HCT116 (cell line): ENCODE results near the gene ZBTB17.

Experiments used
- EGR1 ChIP-seq: IDR thresholded peaks from 2 replicates; pipeline ENCODE4 v1.6.1; 2012; ENCODE audit warnings: low read depth
- POLR2A ChIP-seq: IDR thresholded peaks from 2 replicates; pipeline ENCODE4 v1.7.0; 2011; ENCODE audit warnings: borderline replicate concordance; ENCODE audit not compliant: insufficient read depth, insufficient read length; ENCODE audit errors: extremely low read depth
- SP1 ChIP-seq: IDR thresholded peaks from 2 replicates; pipeline ENCODE4 v1.6.1; 2012; ENCODE audit warnings: low read depth
- ZNF274 ChIP-seq: fragments of 200-500 bp; sonication (Bioruptor generic); IDR thresholded peaks from 2 replicates; pipeline ENCODE4 v1.6.1; 2014; ENCODE audit warnings: mild to moderate bottlenecking, low read depth, low read length, inconsistent platforms
- TF ChIP-seq, protein P1 (sequence below), 3 experiments: fragments of 200-600 bp in 1 of 3; sonication (generic) in 1 of 3; IDR thresholded peaks in 2 of 3; conservative IDR thresholded peaks in 1 of 3; 2 replicates each; pipeline ENCODE4 v1.5.1; 2012 to 2017; ENCODE audit warnings: low read depth in 2 of 3, low read length in 2 of 3, antibody characterized with exemption in 1 of 3, borderline replicate concordance in 1 of 3, control low read depth in 1 of 3, mild to moderate bottlenecking in 1 of 3, mixed read lengths in 1 of 3, mixed run types in 1 of 3, moderate library complexity in 1 of 3; ENCODE audit not compliant: insufficient read depth in 1 of 3

DNA sequence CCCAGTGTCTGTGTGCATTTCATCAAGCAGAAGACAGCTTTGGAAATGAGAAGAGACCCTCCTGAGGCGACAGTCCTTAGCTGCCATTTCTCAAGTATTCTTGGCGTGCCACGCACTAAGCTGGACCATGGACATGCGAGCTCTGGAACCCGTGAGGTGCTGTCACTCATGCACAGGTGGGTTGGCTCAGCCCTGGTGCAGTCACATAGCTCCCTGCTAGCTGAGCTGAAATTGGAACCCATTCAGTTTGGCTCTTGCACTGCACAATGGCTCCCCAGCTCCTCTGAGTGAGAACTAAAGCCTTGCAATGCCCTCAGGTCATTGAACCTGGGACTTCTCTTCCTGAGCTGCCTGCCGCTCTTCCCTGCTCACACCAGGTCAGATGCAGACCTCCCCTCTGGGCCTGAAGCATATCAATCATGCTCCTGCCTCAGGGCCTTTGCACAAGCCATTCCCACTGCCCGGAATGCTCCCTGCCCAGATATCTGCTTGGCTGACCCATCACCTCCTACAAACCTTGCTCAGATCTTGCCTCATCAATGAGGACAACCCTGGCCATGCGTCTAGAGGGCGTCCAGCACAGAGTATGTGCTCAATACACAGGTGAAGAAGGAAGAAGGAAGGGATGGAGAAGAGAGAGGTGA, 21.9 kb upstream of the ZBTB17 start:
- TF ChIP-seq POLR2A (no peak), SP1 (no peak), ZNF274 (no peak), EGR1 (no peak)
- TF ChIP-seq, protein P1, sequence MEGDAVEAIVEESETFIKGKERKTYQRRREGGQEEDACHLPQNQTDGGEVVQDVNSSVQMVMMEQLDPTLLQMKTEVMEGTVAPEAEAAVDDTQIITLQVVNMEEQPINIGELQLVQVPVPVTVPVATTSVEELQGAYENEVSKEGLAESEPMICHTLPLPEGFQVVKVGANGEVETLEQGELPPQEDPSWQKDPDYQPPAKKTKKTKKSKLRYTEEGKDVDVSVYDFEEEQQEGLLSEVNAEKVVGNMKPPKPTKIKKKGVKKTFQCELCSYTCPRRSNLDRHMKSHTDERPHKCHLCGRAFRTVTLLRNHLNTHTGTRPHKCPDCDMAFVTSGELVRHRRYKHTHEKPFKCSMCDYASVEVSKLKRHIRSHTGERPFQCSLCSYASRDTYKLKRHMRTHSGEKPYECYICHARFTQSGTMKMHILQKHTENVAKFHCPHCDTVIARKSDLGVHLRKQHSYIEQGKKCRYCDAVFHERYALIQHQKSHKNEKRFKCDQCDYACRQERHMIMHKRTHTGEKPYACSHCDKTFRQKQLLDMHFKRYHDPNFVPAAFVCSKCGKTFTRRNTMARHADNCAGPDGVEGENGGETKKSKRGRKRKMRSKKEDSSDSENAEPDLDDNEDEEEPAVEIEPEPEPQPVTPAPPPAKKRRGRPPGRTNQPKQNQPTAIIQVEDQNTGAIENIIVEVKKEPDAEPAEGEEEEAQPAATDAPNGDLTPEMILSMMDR (IDR thresholded peaks at IDR 0.05 in 2 of 3, conservative IDR thresholded peaks at IDR 0.05 in 1 of 3; ENCODE audit: borderline replicate concordance in 1 of 3, insufficient read depth in 1 of 3, low read depth in 2 of 3, low read length in 2 of 3): no peak
